Activated gamma-delta T cell treated with anti-CD3 and anti-CD28 coated beads, Interleukin-2, amount 50 U/mL, for 16 hours (primary cell): ENCODE data around the gene CAPN14.

ENCODE experiments used
- DNase-seq: peaks from one replicate; pipeline ENCODE4 v3.0.0-alpha.2; 2020; ENCODE audit warnings: low read depth

Gene CAPN14

GRCh38 chr2:31217465-31218200, at the start of gene CAPN14:
Gene CAPN14, minus strand, starts transcription at chr2:31217515. Its CDS starts 12,068 bp downstream, at chr2:31205447.
- no peak for DNase-seq

DNA sequence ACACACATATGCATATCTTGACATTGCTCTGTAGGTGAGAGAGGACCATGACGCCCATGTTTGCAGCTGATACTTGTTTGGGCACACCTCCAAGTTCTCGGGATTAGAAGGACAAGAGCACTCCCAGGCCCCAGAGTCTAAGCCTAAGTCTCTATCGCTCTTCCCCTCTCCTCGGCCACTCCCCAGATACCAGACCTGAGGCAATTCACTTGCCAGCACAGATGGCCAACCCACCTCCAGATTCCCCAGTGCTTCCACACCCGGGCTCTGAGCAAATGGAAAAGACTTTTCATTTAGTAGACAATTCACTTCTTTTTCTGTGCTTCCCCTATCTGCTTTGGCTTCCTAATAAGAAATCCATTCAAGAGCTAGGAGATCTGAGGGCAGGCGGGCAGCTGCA, 49.5 kb upstream of the CAPN14 start:
- no peak for DNase-seq

- DNase-seq = no peak
Measured at GRCh38 chr2:31265234-31265633, 47.9 kb upstream of the CAPN14 start.

- DNase-seq = no peak
Measured at GRCh38 chr2:31263636-31264190, 46.4 kb upstream of the CAPN14 start.

DNA sequence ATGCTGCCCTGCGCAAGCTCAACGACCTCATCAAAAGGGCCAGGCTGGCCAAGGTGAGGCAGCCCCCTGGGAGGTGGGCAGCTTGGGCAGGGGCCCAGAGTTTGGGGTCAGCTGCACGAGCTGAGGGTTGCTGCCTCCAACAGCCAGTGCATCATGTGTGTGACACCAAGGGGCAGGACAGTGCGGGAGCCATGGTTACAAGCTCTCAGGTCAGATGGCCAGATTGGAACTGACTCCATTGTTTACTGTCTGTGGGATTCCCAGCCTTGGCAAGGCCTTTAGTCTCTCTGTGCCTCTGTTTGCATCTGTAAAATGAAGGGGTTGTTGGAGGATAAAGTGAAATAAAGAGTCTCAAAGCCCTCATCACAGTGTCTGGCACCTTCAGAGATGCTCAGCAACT, 43.6 kb upstream of the CAPN14 start:
- no peak for DNase-seq

- DNase-seq = no peak
Measured at GRCh38 chr2:31259075-31259474, 41.8 kb upstream of the CAPN14 start.

GRCh38 chr2:31258351-31258750, 41.0 kb upstream of the CAPN14 start:
- no peak for DNase-seq

DNA sequence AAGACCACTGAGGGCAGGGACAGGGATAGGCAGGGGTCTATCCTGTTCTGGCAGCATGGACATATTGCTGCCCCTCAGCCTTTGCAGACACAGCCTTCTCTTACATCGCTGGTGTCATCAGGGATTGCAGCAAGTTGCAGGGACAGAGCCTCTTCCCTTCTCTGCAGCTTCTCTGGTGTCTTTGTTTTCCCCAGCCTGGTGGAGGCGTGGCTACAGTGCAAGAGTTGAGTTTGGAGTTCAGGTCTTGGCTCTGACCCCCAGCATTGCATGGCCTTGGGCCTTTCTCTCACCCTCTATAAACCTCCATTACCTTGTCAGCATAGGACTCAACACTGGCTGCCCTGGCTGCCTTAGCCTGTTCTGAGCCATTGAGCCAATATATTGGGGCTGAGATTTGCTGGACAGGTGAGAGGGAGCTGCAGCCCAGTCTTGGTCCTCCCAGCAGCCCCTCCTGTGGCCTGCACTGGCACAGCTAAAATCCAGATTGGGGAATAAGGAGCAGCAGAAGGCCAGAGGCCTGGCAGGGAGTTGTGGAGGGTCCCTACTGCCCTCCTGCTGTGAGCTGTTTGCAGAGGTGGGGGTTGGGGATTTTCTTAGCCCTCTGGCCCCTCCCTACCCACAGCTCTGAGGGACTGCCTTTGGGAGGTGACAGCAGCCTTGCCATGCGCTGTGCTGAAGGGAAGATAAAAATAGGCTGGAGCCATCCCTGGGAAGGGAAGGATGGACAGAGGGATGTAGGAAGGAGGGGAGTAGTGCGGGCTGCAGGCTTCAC, 39.5 kb upstream of the CAPN14 start:
- DNase-seq = no peak

DNA sequence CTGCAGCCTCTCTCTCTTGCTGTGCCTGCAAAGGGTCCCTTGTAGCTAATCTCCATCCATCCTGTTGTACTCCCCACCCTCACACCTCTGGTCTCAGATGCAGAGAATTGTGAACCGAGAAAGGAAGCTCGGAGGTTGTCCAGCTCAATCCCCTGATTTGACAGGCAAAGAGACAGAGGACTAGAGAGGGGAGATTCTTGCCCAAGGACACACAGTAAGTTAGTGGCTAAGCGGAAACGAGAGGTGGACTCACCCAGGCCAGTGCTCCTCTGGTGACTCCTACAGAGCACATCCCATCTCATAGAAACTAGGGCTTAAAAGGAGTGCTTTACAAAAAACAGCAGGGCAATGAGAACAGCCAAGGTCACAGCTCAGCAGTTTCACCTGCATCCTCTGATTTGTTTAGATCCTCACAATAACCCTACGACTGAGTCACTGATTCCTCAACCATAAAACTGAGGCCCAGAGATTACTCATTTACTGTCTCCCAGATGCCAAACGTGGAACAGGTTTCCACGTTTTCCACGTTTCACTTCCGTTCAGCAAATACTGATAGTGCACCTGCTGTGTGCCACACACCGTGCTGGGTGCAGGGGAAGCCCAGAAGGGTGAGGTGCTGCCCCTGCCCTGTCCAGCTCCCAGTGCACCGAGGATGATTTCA, 38.7 kb upstream of the CAPN14 start:
- DNase-seq = no peak

DNA sequence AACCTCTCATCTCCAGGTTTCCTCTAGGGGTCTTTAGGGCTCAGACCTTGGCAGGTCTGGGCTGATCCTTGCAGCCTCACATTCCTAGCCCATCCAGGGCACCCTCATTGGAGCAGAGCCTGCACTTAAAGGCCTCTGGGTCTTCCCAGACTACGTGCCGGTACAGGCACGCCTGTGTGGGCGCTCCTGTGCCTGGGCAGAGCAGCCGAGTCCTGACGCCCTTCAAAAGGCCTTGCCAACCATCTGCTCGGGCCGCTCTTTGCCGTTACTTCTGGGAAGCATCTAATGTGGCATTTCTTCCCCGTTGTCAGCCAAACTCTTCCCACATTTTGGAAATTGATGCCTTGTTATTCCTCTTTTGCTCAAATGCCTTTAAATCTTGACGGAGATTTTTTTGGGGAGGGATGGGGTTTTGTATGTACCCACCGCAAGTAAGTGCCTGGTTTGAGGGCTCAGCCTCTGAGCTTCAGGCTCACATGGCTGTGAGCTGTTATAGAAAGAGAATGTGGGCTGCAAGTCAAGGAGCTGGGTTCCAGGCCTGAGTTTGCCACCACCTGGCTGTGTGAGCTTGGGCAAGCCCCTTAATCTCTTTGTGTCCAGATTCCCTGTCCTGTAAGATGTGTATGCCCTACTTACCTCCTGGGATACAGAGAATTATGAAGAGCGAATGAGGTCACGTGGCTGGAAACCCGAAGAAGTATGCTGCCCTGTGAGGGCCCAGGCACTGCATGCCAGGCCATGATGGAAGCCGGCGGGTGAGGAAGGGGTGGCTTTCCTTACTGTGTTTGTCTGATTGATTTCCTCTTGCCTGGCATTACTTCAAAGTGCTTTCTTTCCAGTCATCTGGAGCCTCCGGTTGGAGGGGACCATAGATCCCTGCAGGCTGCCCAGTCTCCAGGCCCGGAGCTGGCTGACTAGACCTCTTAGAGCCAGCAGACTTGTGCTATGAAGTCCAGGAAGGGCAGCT, 37.2 kb upstream of the CAPN14 start:
- no peak for DNase-seq

DNA sequence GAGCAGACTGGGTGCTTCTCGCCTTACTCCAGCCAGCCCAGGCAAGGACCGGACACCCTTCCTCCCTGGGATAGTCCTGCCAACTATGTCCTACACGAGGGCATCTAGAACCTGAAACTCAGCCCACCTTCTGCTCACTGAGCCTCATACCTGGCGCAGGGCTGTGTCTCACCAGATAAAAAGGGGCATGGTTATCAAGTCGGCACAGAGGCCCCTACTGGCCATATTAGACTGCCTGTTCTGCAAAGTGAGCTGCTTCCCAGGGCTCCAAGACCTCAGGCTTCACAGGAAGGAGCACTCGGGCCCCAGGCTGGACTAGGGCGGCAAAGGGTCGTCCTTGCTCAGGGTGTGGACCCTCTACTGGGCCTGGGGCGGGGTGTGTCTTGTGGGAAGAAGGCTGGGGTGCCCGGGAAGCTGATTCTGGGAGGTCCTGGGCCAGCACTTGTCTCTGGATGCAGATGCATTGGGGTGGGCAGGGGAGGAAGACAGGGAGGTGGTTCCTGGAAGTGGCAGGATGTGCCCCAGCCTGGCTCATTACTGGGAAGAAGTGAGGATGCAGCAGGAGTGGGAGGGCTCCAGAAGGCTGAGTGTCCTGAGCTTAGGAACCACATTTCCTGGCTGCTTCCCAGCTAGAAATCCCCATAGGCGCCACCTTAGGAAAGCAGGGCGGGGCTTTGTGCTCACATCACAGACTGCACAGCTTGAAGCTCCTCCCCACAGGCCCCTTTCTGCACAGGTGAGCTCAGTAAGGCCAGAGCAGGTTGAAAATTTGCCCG, 36.2 kb upstream of the CAPN14 start:
- no peak for DNase-seq

DNA sequence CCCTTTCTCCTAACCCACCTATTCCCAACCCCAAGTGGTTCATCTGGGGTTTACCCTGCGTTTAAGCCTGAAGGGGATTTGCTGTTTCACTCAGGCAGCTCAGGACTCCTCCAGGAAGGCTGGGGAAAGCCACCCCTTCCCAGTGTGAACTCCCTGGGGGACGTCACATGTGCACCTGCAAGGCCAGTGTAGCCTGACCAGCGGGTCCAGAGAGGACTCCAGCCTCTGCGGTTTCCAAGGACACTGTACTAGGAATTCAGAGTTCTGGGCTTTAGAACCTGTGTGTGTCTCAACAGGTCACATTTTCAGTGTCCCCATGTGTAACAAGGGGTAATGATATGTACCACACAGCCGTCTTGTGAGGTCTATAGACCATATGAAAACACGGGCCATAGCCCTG, 34.5 kb upstream of the CAPN14 start:
- DNase-seq = no peak

DNA sequence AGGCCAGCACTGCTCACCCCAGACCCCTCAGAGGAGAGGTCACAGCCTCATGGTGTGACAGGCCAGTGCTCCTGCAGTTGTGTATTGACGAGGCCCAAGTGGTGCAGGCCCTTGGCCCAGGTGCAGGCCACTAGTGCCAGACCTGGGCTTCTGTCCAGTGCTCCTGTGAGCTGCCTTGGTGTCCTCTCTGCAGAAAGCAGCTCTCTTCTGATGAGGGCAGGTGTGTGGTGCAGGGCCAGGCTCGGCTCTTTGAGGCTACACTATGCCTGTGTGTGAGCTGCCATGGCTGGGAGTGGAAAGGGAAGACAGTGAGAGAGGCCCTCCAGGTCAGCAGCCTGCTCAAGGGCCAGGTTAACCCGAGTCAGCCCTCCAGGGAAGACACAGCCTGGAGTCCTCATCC, 33.7 kb upstream of the CAPN14 start:
- DNase-seq = no peak

DNA sequence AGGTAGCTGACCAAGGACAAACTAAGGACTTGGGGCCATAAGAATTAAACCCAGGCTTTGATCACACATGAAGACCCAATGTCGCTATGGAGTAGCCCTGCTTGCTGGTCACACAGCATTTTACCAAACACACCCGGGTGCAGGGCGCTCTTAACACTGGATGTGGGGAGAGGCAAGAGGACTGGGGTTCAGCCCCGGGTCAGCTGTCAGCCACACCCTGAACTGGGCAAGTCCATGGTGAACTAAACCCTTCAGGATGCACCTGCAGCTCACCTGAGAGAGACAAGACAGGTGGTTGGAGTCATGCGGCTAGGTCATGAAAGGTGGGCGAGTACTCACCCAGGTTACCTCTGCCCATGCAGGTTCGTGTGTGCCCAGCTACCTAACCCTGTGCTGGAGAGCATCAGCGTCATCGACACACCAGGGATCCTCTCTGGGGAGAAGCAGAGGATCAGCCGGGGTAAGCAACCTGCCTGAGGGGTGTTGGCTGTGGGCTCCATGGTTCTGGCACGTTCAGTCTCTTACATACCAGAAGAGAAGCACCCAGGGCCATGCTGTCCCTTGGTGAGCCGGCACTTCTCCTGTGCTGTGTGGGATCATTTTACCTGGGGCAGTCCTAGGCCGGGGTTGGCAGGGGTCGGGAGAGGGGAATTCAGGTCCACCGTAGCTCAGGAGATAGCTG, 31.8 kb upstream of the CAPN14 start:
- no peak for DNase-seq

GRCh38 chr2:31248139-31248538, 30.8 kb upstream of the CAPN14 start:
- DNase-seq = no peak

DNA sequence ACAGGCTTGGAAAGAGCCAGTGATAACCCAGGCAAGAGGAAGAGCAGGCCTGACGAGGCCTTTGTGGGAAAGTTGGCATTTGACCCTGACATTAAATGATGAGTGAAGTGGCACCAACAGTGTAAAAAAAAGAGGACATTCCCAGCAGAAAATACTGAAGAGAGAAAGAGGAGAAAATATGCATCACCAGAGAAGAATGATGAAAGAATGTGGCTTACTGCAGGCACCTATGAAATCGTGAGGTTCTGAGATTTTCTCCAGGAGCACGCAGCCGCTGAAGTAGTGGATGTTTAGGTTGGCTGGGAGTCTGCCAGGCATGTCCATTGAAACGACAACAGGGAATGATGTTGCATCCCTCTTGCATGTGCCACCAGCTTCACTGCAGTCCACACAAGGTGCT, 30.4 kb upstream of the CAPN14 start:
- no peak for DNase-seq

GRCh38 chr2:31246184-31246852, 29.0 kb upstream of the CAPN14 start:
- no peak for DNase-seq

- no peak for DNase-seq
Measured at GRCh38 chr2:31244101-31244500, 26.8 kb upstream of the CAPN14 start.

DNA sequence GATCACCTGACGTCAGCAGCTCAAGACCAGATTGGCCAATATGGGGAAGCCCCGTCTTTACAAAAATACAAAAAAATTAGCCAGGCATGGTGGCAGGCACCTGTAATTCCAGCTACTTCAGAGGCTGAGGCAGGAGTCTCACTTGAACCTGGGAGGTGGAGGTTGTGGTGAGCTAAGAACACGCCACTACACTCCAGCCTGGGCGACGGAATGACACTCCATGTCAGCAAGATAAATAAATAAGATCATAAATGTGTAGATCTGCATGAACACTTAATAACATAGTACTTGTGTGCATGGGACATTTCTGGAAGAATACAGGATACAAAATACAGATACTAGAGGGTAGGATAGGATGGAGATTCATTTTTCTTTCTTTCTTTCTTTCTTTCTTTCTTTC, 25.7 kb upstream of the CAPN14 start:
- no peak for DNase-seq
